GM21737 (cell line): Measurements from ENCODE around the gene HLA-G.
"Not testable (repeated sequence)": the region's sequence is repeated elsewhere in the genome, so short reads cannot be mapped to it uniquely, and the experiment has no call there.

ENCODE experiments used
- ATAC-seq: cut with Tn5 transposase; IDR thresholded peaks from one replicate; pipeline ENCODE4 v1.9.1; 2021; ENCODE audit warnings: mild to moderate bottlenecking, moderate library complexity; ENCODE audit not compliant: unreplicated experiment

Gene HLA-G

DNA sequence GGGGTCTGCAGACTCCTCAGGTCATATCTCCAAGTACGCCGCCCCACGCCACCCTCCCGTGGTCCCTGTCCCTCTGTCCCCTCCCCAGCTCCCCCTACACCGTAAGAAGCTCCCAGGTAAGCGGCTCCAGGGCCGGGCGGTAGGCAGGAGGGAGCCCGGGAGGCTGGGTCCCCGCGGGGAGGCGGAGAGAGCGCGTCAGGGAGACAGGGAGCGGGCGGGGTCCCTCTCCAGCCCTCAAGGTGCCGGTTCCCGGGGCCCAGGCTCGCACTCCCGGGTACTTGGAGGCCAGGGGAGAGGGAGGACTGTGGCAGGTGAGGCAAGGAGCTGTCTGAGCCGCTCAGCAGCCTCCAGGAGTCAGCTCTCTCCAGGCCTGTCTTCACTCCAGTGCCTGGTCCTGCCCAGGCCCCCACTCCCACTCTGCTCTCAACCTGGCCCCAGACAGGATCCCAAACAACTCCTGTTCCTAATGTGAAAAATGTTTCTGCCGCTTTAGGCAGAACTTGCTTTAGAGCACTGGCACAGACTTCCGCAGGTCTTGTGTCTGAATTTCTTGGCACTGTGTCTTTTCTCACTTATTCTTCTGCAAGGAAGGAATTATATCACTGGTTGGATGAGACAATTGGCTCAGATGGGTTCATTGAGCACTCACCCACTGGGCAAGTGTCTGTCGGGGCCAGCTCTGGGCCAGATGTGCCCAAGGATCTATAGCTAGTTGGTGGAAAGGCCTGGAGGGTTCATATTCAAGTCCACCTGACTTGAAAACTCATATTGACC, 36.6 kb downstream of the HLA-G start:
- ATAC-seq, result no peak

DNA sequence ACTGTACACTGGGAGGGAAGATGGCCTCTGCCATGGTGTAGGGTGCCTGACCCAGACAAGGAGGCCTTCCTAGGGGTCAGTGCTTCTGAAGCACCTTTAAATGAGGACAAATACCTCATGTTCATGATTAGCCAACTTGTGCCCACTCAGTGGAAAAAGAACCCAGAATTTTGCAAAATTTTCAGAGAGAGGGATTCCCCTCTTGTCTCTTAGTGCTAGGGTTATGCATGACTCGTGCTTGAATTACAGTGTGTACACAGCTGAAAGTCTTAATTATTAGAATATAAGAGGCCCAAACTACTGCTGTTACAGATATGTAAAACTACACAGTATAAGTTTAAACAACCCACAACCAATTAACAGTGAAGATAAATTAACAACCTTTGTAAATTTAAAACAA, 38.0 kb downstream of the HLA-G start:
- ATAC-seq, result no peak

DNA sequence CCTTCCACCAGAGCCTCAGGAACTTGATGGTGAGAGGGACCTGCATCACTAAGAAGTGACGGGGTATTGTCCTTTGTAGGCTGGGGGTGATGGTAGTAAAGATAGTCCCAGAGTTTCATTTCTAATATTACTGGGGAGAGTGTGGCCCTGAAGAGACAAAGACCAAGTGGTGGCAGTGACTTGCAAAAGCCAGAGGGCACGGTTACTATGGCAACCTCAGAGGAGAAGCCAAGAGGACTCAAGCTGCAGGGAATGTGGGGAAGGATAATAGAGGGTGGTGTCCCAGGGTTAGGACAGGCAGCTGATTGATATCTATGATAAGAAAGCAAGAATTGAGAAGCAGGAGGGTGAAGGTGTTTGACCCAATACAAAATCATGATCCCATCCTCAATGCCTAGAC, 42.5 kb downstream of the HLA-G start:
- no peak for ATAC-seq

DNA sequence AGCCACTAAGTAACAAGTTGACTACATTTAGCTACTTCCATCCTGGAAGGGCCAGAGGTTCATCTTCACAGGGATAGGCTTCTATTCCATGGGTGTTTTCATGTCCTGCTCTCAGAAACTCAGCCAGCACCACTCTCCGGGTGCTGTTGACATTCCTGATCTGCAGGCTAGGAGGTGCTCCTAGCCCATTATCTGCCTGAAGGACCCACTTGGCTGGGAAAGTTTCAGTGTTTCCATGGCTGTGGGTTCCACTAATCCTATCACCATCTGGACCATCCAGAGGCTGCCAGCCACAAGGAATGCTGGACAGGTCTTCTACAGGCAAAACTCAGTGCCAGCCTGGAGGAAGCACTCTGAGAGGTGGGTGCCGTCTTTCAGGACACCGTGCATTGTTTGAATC, 45.2 kb downstream of the HLA-G start:
- no peak for ATAC-seq

DNA sequence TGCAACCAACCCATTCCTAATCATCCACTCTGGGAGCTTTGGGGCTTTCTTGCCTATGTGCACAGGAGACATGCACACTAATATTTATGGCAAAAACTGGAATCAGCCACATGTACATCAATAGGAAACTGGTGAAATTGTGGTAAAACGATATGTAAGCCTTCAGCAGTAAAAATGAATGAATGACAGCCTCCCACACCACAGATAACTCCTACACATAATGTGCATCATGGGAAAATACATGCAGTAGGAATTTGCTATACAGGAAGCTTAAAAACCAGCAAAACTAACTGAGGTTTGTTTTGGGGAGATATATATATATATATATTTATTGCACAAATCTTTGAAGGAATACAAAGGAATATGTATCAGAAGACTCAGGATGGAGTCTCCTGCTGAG, 47.6 kb downstream of the HLA-G start:
- no peak for ATAC-seq

DNA sequence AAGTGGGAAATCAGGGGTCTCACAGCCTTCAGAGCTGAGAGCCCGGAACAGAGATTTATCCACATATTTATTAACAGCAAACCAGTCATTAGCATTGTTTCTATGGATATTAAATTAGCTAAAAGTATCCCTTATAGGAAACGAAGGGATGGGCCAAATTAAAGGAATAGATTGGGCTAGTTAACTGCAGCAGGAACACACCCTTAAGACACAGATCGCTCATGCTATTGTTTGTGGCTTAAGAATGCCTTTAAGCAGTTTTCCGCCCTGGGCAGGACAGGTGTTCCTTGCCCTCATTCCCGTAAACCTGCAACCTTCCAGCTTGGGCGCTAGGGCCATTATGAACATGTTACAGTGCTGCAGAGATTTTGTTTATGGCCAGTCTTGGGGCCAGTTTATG, 48.1 kb downstream of the HLA-G start:
- not testable (repeated sequence) for ATAC-seq
